HG03565 (cell line): ENCODE results near the gene SCPEP1.
A peak's percentile ranks its signal among the peaks of the same experiment; 100 is the strongest.
"Not testable (repeated sequence)": the region's sequence is repeated elsewhere in the genome, so short reads cannot be mapped to it uniquely, and the experiment has no call there.

ENCODE experiments used
- ATAC-seq: cut with Tn5 transposase; IDR thresholded peaks from one replicate; pipeline ENCODE4 v1.9.1; 2021; ENCODE audit warnings: mild to moderate bottlenecking, moderate library complexity; ENCODE audit not compliant: unreplicated experiment

The SCPEP1 gene, protein sequence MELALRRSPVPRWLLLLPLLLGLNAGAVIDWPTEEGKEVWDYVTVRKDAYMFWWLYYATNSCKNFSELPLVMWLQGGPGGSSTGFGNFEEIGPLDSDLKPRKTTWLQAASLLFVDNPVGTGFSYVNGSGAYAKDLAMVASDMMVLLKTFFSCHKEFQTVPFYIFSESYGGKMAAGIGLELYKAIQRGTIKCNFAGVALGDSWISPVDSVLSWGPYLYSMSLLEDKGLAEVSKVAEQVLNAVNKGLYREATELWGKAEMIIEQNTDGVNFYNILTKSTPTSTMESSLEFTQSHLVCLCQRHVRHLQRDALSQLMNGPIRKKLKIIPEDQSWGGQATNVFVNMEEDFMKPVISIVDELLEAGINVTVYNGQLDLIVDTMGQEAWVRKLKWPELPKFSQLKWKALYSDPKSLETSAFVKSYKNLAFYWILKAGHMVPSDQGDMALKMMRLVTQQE

DNA sequence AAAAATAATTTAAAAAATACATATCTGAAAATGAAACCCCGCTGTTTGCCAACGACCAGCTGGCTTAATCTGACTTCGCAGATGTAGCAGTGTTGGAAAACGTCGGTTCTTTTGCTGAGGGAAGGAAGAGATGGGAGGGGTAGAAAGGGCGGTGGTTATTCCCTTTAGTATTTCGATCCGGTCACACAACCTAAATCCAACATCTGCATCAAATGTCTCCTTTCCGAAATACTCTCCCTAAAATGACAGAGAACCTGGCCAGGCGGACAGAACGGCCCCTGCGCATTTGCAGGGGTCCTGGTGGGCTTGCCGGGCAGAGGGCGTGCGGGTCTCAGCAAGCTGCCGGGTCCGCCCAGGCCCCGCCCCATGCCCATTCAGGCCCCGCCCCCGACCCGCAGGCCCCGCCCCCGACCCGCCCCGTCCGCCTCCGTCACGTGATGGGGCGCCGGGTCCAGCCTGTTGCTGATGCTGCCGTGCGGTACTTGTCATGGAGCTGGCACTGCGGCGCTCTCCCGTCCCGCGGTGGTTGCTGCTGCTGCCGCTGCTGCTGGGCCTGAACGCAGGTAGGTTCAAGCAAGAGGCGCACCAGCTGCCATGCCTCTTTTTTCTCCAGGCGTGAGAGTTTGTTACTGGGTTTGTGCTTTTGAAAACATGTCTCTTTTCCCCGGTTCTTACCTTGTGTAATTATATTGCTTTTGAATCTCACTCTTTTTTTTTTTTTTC lies at the start of gene SCPEP1:
Gene SCPEP1 (plus strand): TSS at position 459 of the 723 bp plus-strand sequence. CDS start 29 bp downstream, at position 488.
- ATAC-seq = peak; percentile 47

DNA sequence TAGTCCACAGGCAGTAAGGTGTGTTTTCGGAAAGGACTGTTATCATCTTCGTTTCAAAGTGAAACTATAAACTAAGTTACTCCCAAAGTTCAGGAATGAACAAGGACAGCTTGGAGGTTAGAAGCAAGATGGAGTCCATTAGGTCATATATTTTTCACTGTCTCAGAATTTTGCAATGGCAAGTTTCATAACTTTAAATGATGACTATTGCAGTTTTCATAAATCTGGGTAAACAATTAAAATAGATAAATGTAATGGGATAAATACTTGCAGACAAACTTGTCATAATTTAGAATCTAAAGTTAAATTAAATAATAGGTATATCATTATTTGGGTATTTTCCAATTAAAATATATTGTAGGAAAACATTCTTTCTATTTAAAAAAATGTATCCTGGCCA lies 49.3 kb upstream of the SCPEP1 start:
- no peak for ATAC-seq

DNA sequence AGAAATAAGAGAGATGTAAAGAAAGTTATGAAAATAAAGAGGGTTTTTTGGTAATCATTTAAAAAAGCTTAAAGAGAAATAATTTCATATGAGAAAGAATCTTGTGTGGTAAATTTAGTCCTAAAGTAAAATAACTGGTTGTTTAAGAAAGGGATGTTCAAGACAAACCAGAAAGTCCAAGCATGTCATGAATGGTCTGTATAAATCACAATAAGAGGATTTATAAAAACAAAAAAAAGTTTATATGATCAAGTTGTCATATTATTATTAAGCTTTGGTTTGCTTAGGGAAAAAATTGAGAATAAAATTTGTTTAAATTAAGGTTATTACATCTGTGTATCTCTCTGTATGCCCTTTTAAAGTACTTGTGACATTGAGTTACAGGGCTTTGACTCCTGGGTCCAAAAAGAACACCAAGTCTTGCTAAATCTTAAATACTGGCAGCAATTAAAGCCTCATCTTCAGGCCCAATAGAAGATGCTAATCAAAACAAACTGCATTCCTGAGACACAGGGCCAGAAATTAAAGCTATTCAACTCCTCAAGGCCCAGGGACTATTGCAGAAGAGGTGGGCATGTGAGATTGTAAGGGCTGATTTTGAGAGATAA lies 48.5 kb upstream of the SCPEP1 start:
- no peak for ATAC-seq

DNA sequence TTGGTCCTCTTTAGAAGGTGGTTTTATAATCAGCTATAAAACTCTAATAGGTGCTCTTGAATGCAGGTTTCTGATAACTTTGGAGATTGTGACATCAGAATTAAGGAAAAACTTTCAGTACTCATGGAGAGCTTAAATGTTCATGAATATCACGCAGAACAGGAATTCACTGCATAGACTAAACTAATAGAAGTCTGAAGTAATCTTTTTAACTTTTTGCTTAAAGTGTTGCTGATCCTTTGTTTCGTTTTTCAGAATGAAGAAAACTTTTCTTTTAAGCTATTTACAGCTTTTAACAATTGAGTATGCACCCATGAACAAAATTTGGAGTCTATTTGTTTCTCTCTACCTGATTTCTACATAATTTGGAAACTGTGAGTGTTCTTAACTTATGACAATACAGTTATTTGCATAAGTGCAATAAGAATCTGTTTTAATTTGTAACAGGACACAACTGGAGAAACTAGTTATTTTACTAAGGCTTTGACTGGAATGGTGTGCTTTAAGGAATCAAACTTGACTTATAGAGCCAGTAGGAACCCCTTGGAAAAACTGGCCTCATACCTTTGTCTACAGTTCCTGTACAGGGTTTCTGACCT lies 47.1 kb upstream of the SCPEP1 start:
- no peak for ATAC-seq

DNA sequence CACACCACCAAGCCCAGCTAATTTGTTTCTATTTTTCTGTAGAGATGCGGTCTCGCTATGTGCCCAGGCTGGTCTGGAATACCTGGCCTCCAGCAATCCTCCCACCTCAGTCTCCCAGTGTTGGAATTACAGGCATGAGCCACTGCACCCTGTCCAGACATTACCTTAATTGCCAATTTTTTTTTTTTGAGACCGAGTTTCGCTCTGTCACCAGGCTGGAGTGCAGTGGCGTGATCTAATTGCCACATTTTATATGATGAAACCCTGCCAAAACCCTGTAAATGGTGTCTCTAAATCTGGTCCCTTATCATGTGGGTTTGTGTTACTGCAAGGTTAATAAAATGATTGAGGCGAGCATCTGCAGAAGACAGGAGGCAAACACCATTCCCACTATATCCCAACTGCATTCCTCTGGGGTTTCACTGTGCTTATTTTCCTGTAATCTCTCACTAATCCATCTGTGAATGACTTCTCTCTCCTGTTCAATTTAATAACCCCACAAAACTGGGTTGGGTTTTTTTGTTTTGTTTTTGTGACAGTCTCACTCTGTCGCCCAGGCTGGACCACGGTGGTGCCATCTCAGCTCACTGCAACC lies 44.7 kb upstream of the SCPEP1 start:
- ATAC-seq = no peak

DNA sequence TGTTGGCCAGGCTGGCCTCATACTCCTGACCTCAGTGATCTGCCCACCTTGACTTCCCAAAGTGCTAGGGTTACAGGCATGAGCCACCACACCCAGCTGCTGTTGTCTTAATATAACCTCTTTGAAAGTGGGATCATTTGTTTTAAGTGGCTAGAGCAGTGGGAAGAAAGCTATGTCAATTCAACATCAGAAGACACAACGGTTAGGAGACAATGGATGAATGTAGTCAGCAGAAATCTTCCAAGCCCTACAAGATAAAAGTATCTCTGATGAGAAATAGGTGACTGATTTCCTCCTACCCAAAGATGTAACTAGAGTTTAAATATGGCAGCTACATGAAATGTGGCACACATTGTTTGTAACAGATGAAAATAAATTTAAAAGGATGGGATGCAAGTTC lies 44.1 kb upstream of the SCPEP1 start:
- ATAC-seq = no peak

DNA sequence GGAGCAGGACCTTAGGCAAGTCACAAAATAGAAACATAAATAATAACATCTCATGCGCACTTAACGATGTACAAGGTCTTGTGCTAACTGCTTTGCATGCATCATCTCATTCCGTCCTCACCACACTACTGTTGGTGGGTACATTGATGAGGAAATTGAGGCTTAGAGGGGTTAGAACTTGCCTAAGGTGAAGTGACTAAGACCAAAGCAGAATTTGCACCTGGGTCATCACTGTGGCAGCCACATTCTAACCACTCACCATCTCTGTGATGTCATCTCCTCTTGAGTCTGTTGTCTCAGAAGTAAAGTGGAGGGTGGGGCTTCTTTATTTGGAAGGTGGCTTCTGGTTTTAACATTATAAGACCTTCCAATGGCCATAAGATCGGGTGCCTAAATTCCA lies 43.7 kb upstream of the SCPEP1 start:
- ATAC-seq = no peak

DNA sequence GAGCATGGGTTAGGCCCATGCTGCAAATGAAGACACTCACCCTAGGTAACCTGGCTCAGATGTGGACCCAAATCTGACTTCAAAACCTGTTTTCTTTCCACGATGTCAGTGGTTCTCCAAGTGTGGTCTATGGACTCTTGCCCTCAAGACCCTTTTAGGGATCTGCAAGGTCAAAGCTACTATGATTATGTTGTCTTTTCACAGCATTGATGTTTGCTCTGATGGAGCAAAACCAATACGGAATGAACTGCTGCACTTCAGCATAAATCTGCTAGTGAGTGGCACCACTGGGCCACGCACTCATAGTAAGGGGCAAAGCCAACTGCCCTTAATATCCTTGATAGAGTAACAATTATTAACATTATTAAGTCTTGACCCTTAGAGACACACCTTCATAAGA lies 42.5 kb upstream of the SCPEP1 start:
- ATAC-seq = no peak

DNA sequence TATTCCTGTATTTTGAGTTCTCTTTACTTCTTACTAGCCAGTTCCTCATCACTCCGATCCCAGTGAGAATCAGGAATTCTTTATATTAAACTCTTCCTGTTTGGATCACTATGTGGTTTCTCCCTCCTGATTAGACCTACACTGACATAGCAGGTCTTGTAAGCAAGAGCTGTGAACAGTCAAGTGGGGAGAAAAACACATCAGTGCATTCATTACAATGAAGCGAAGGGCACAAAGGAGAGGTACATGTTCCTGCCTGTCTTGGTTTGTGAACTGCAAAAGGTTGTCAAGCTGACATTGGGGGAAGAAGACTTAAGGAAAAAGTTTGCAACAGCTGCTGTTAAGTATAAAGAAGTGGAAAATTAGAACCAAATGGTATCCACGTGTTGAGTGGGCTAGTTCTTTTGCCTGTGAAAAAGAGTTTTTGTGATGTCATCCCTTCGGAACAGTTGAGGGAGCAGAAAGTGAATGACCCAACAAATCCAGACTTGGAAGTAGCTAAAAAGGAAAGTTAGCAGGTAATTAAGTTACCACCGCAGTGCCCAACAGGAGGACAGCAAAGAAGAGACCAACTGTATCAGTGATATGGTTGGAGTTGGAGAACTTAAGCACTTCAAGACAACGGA lies 41.1 kb upstream of the SCPEP1 start:
- ATAC-seq = no peak

DNA sequence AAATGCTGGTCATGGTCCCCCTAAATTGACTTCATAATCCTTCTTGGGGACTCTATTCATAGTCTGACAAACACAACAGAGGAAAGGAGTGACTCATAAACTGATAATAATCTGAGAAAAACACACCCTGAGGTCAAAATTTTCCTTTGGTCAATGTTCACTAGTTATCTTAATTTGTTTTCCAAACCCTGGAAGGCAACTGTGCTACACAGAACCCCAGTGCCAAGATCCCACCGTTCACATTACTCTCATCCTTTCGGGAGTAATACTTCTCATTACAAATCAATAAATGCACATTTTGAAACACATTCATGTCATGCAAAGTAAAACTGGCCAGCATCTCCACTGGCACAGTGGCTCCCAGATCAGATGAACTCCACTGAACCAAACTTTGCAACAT lies 40.2 kb upstream of the SCPEP1 start:
- no peak for ATAC-seq

DNA sequence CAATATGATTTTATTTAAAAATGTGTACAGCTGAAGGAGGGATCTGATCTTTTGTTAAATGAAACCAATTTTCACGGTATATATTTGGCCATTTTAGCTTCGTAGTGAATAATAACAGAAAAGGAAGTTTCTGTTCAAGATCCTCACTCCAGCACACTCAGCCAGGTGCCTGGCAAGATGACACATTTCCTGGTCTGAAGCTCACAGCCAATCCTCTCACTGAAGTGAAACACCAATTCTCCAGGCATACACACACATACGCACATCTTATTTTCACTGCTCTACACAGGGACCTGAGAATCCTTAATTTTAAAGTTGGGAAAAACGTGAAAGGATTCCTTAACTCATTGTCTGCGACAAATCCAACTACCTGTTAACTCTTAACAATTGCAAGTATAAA lies 39.7 kb upstream of the SCPEP1 start:
- ATAC-seq = not testable (repeated sequence)

DNA sequence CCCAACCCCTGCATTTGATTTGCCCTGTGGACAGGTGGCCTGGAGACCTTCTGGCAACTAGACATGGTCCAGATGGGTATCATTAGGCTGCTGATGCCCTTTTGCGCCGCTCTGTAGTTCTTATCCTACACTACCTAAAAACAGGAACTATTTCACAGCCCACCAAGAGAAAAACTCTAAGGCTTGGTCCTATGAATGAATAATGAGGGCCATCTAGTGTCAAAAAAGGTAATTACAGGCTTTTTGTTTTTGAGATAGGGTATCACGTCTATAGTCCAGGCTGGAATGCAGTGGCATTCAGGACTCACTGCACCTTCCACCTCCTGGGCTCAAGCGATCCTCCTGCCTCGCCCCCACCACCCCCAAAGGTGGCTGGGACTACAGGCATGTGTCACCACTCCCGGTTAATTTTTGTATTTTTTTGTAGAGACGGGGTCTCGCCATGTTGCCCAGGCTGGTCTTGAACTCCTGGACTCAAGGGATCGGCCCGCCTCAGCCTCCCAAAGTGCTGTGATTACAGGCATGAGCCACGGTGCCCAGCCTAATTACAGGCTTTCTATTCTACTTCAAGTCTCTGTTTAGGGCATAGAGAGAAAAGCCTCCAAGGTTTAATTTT lies 38.0 kb upstream of the SCPEP1 start:
- ATAC-seq = no peak

DNA sequence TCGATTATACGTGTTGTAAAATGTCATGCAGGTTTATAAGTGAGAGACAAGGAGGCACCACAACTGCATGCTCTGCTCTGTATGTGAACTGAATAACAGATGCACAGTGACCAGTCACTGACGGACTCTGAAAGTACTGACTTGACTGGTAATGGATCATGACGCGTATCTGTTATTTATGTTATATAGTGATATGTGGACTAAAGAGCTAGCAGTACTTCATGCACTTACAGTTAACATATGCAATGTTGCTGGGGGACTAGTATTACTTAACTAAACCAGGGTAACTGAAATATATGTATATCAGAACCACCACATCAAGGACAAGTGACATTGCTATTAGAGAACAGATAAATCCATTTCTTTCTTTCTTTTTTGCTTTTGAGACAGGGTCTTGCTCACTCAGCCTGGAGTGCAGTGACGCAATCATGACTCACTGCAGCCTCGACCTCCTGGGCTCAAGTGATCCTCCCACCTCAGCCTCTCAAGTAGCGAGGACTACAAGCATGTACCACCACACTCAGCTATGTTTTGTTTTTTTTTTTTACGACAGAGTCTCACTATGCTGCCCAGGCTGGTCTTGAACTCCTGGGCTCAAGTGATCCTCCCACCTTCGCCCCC lies 34.3 kb upstream of the SCPEP1 start:
- no peak for ATAC-seq

DNA sequence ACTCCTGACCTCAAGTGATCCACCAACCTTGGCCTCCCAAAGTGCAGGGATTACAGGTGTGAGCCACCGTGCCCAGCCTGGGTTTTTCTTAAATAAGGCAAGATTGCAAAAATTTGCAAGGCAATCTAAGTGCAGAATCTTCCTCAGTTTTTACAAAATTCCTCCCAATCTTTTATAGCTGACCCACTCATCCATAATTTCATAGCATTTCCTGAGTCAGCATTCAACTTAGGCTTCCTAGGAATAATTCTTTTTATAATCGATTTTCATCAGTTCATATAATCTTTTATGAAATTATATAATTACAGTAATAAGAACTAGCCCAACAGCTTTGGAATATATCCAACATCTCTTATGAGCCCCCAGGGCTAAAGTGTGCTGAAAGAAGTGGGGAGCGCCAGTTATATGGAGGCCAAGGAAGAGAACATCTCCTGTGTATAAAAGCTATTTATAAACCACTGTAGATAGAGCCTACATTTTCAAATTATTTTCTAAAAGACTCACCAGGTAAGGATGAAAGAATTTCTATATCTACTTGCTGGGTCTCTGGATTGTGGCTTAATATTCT lies 31.9 kb upstream of the SCPEP1 start:
- no peak for ATAC-seq

DNA sequence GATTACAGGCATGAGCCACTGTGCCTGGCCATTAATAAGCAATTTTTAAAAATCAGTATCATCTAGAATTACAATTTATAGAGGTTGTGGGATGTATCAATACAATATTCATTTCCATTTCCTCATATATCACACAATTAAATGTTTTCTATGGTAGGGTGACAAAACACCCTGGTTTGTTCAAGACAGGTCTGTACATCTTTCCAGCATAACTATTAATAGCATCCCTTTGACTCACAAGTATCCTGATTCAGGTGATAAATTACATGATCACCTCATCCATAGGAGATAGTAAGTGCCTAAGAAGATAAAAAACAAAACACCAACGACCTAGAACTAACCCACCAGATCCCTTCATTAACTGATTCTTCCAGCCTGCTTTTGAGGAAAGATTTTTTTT lies 30.2 kb upstream of the SCPEP1 start:
- no peak for ATAC-seq

DNA sequence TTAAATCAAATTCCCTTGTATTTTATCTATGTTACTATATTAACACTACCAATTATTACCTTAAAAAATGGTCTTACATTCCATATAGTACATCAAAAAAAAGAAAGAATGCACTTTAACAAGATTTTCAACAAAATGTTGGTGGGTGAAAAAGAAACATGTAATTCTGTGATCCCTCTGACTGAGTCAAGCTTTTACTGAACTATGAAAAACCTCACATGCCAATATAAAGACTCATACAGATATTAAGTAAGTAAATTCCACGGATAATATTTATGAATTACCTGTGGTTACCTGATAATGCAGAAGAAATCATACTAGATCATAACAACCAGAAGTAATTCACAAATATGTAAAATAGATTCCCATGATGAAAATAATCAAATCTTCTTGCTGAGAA lies 29.4 kb upstream of the SCPEP1 start:
- ATAC-seq = no peak

DNA sequence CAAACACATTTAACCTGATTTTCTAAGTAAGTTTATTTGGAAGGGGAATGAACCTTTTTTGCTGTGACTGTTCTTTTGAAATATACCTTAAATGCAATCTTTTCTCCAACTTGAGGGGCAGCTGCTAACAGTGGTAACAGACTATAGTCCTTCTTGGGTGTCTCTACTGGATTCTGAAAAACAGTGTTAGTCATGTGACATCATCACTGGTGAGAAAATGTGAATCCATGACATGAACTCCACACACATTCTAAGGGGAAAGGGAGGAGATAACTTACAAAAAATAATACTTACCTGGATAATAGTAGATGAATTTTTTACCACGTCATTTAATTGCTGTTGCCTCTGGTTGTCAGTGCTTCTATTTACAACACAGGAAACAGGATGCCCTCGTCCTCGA lies 28.3 kb upstream of the SCPEP1 start:
- no peak for ATAC-seq

DNA sequence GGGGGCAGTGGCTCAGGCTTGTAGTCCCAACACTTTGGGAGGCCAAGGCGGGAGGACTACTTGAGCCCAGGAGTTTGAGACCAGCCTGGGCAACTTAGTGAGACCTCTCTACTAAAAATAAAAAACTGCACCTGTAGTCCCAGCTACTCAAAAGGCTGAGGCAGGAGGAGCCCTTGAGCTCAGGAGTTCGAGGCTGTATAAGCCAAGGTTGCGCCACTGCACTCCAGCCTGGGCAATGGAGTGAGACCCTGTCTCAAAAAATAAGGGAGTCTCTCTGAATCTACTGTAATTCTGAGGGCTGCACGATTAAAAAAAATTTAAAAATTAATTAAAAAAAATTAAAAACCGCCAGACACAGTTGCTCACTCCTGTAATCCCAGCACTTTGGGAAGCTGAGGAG lies 20.9 kb upstream of the SCPEP1 start:
- no peak for ATAC-seq
